IPS DF 6.9 (cell line): ENCODE data around the gene ABCC4.

Experiments used
- DNase-seq: peaks from one replicate; pipeline ENCODE4 v3.0.0-alpha.2; 2013; ENCODE audit warnings: low read depth, low spot score
- H3K27ac ChIP-seq: one replicate; pipeline ENCODE4 v1.5.1; 2013; ENCODE audit warnings: low read length, control low read depth
- H3K27me3 ChIP-seq: 2 replicates; pipeline ENCODE4 v1.6.1; 2013; ENCODE audit warnings: mild to moderate bottlenecking, low read length; ENCODE audit not compliant: control insufficient read depth, insufficient read depth
- H3K36me3 ChIP-seq: 2 replicates; pipeline ENCODE4 v1.6.1; 2013; ENCODE audit warnings: low read length; ENCODE audit not compliant: control insufficient read depth, insufficient read depth
- H3K4me1 ChIP-seq: 2 replicates; pipeline ENCODE4 v1.6.1; 2013; ENCODE audit warnings: low read length; ENCODE audit not compliant: control insufficient read depth, insufficient read depth
- H3K4me3 ChIP-seq: 2 replicates; pipeline ENCODE4 v1.5.1; 2013; ENCODE audit warnings: mild to moderate bottlenecking, low read length
- H3K9me3 ChIP-seq: 2 replicates; pipeline ENCODE4 v1.6.1; 2013; ENCODE audit warnings: low read length, inconsistent platforms; ENCODE audit not compliant: control insufficient read depth, insufficient read depth
- whole genome bisulfite sequencing: extraction: QIAGEN DNeasy Blood & Tissue Kit; methylation state at CpG from one replicate; pipeline ENCODE4 v1.1.7; 2013; ENCODE audit warnings: mixed read lengths, missing lambda C conversion rate; ENCODE audit not compliant: insufficient read length, insufficient coverage; 5-methylcytosine and 5-hydroxymethylcytosine counted together

Gene ABCC4

DNA sequence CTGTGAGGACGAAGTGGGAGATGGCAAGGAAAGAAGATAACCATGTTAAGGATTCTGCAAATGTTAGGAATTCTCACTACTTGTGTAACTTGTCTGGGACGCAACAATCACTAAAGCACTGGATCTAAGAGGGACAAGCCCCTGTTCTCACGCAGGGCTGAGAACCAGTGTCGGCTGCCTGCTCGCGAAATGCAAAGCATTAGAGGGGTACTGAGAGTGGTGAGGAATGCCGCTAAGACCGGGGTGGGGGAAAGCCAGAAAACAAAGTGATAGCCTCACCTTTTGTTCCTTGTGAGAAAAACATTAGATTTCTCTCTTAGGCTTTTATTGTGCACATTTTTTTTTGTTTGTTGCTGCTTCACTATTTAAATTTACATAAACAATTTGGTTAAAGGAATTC, 241.9 kb downstream of the ABCC4 start:
- Histone ChIP-seq H3K9me3 (no peaks in the 10 kb centered on the region; the same call in 1 of the 2 replicates), H3K4me3 (no peak overlapping the region), H3K36me3 (no peaks in the 10 kb centered on the region), H3K4me1 (no peaks in the 10 kb centered on the region; the same call in 1 of the 2 replicates), H3K27me3 (no peaks in the 10 kb centered on the region), H3K27ac (no peak overlapping the region)
- no CpG with 5 or more reads among the region's 8 CpGs for WGBS
- no peak for DNase-seq

- WGBS, result no CpG with 5 or more reads among the region's 7 CpGs
- Histone ChIP-seq H3K9me3 (no peaks in the 10 kb centered on the region; the same call in 1 of the 2 replicates), H3K36me3 (no peaks in the 10 kb centered on the region), H3K4me3 (no peak overlapping the region), H3K27ac (no peak overlapping the region), H3K27me3 (no peaks in the 10 kb centered on the region), H3K4me1 (no peaks in the 10 kb centered on the region; the same call in 1 of the 2 replicates)
- DNase-seq, result no peak
Measured at GRCh38 chr13:95058680-95059079, 242.6 kb downstream of the ABCC4 start.

DNA sequence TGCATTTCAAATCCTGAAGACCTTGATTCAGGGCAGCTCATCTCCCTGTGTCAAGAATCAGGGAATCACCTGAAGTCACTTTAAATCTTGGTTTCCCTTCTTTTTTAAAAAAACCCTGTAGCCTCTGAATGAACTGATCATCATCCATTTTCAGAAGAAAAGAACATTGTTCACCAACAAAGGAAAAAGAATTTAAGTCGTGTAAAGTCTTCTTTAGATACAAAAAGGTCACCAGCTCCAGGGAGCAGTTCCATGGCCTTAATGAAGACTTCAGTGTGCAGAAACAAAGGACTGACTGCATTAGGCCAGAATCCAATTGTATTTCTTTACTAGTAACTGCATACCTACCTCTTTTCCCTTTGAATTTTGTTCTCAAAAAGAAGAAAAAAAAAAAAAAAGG, 245.0 kb downstream of the ABCC4 start:
- H3K27me3 ChIP-seq, result no peaks in the 10 kb centered on the region
- no CpG with 5 or more reads among the region's 1 CpG for WGBS
- no peaks in the 10 kb centered on the region; the same call in 1 of the 2 replicates for H3K4me1 ChIP-seq
- H3K27ac ChIP-seq, result no peak overlapping the region
- no peak overlapping the region for H3K4me3 ChIP-seq
- H3K36me3 ChIP-seq, result no peaks in the 10 kb centered on the region
- DNase-seq, result no peak
- H3K9me3 ChIP-seq, result no peaks in the 10 kb centered on the region; the same call in 1 of the 2 replicates

DNA sequence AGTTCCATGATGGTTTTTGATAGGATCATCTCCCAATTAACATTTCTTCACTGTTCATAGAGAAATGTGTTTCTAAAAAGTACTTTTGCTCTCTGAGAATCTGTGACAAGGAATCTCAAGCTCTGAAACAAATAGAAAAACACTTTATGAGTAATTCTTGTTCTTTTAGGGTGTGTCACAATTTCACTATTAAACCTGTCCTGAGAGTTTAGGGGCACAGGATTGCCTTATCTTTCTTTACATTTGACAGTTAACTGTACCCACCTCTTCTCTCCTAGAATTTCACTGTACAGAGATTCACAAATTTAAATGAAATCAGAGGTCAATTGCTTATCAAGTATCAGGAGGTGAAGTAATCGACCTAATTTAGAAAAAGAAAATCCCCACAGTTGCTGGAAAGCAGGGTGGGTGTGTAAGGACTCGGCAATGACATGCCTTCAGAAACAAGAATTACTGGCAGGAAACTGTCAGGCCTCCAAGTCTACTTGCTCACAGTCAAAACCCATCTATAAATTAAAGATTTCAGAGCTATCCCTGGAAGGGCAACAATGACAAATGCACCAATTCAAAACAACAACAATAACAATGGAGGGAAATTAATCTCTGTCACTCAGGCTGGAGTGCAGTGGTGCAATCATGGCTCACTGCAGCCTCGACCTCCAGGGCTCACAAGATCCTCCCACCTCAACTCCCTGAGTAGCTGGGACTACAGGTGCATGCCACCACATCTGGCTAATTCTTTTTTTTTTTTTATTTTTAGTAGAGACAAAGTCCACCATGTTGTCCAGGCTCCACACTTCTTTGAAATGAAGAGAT, 250.2 kb downstream of the ABCC4 start:
- no CpG with 5 or more reads among the region's 3 CpGs for WGBS

GRCh38 chr13:95049772-95050171, 251.5 kb downstream of the ABCC4 start:
- H3K27me3 ChIP-seq, result no peaks in the 10 kb centered on the region
- H3K9me3 ChIP-seq, result no peaks in the 10 kb centered on the region
- H3K4me1 ChIP-seq, result no peaks in the 10 kb centered on the region
- no peaks in the 10 kb centered on the region for H3K36me3 ChIP-seq
- WGBS, result no CpG with 5 or more reads among the region's 1 CpG
- no peak overlapping the region for H3K27ac ChIP-seq
- no peak for DNase-seq
- no peak overlapping the region for H3K4me3 ChIP-seq

More for the DNA sequence above, 250.2 kb downstream of the ABCC4 start:
- Histone ChIP-seq H3K27ac (no peak overlapping the region), H3K36me3 (no peaks in the 10 kb centered on the region), H3K9me3 (no peaks in the 10 kb centered on the region), H3K4me3 (no peak overlapping the region), H3K27me3 (no peaks in the 10 kb centered on the region), H3K4me1 (no peaks in the 10 kb centered on the region; the same call in 1 of the 2 replicates)
- DNase-seq, result no peak

- Histone ChIP-seq H3K27ac (no peak overlapping the region), H3K4me3 (no peak overlapping the region), H3K36me3 (no peaks in the 10 kb centered on the region), H3K4me1 (no peaks in the 10 kb centered on the region), H3K9me3 (no peaks in the 10 kb centered on the region), H3K27me3 (no peaks in the 10 kb centered on the region)
- no CpG with 5 or more reads among the region's 4 CpGs for WGBS
- DNase-seq, result no peak
Measured at GRCh38 chr13:95044452-95045205, 256.6 kb downstream of the ABCC4 start.

DNA sequence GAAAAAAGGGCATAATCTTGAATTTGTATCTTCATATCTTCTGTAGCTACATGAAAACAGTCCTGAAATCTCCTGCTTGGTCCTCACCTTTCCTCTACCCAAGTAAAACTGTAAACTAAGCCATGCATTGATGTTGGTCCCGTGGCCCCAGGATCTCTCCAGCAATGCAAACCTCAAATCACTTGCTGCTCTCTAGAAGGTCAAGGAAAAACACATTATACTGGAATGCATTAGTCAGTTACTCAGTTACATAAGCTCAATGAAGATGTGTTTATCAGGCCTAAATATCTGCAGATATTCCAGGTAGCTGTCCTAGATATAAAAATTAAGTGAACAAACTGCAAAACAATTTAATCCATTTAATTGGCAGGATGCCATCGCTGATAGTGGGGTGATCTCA, 261.8 kb downstream of the ABCC4 start:
- Histone ChIP-seq H3K4me1 (no peaks in the 10 kb centered on the region; the same call in 1 of the 2 replicates), H3K27ac (no peak overlapping the region), H3K9me3 (no peaks in the 10 kb centered on the region), H3K4me3 (no peak overlapping the region), H3K27me3 (no peaks in the 10 kb centered on the region), H3K36me3 (no peaks in the 10 kb centered on the region)
- DNase-seq, result no peak
- no CpG with 5 or more reads among the region's 2 CpGs for WGBS

DNA sequence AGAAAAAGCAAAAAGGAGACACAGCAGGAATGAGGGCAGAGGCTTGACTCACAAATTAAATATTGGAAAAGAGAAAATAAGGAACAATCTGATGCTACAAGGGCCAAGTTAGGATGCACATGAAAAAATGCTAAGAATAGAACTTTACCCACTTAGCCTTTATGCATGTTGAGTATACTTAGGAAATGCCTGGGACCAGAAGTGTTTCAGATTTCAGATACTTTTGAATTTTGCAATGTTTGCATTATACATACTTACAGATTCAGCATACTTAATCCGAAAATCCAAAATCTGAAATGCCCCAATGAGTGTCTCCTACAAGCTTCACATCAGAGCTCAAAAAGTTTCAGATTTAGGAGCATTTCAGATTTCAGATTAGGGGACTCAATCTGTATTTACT, 262.3 kb downstream of the ABCC4 start:
- Histone ChIP-seq H3K27me3 (no peaks in the 10 kb centered on the region), H3K4me3 (no peak overlapping the region), H3K27ac (no peak overlapping the region), H3K9me3 (no peaks in the 10 kb centered on the region), H3K4me1 (no peaks in the 10 kb centered on the region; the same call in 1 of the 2 replicates), H3K36me3 (no peaks in the 10 kb centered on the region)
- no CpG with 5 or more reads among the region's 1 CpG for WGBS
- no peak for DNase-seq

GRCh38 chr13:95035311-95036109, 265.7 kb downstream of the ABCC4 start:
- Histone ChIP-seq H3K4me1 (no peaks in the 10 kb centered on the region; the same call in 1 of the 2 replicates), H3K27me3 (no peaks in the 10 kb centered on the region), H3K9me3 (no peaks in the 10 kb centered on the region), H3K27ac (no peak overlapping the region), H3K4me3 (no peak overlapping the region), H3K36me3 (no peaks in the 10 kb centered on the region)
- DNase-seq, result no peak
- no CpG with 5 or more reads among the region's 7 CpGs for WGBS

GRCh38 chr13:95033890-95034289, 267.4 kb downstream of the ABCC4 start:
- Histone ChIP-seq H3K27ac (no peak overlapping the region), H3K9me3 (no peaks in the 10 kb centered on the region), H3K27me3 (no peaks in the 10 kb centered on the region), H3K36me3 (no peaks in the 10 kb centered on the region), H3K4me3 (no peak overlapping the region), H3K4me1 (no peaks in the 10 kb centered on the region)
- no peak for DNase-seq
- no CpG with 5 or more reads among the region's 1 CpG for WGBS
